Activated naive CD8-positive, alpha-beta T cell (primary cell): ENCODE measurements around the gene AMZ2.
"Not testable (repeated sequence)": the region's sequence is repeated elsewhere in the genome, so short reads cannot be mapped to it uniquely, and the experiment has no call there.

Experiments
- H3K27ac Mint-ChIP-seq: one replicate; pipeline ENCODE4 v1.8.0; 2021; ENCODE audit warnings: mixed read lengths
- H3K27me3 Mint-ChIP-seq: one replicate; pipeline ENCODE4 v1.8.0; 2021; ENCODE audit warnings: mixed read lengths
- H3K36me3 Mint-ChIP-seq: one replicate; pipeline ENCODE4 v1.8.0; 2021; ENCODE audit warnings: mixed read lengths
- H3K4me1 Mint-ChIP-seq: one replicate; pipeline ENCODE4 v1.8.0; 2021; ENCODE audit warnings: low read depth, mixed read lengths
- H3K4me3 Mint-ChIP-seq: one replicate; pipeline ENCODE4 v1.8.0; 2021; ENCODE audit warnings: mild to moderate bottlenecking, mixed read lengths
- H3K9me3 Mint-ChIP-seq: one replicate; pipeline ENCODE4 v1.8.0; 2021; ENCODE audit warnings: low read depth, mixed read lengths

Gene AMZ2

DNA sequence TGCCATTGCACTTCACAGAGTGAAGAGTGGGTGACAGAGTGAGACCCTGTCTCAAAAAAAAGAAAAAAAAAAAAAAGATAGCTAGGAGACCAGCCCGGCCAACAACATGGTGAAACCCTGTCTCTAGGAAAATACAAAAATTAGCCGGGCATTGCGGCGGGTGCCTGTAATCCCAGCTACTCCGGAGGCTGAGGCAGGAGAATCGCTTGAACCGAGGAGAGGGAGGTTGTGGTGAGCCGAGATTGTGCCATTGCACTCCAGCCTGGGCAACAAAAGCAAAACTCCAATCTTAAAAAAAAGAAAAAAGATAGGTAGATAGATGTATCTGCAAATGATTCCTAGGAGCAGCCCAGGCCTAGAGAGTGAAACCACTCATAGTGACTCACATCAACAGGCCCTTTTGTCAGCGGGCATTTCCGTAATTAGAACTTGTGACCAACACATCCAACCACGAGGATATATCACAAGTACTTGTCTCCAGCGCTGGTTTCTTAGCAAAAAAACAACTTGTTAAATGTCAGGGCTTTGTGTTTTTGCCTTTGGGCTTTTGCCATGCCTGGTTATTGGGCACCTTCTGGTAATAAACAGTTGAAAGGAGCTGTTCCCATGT is 13.0 kb upstream of the AMZ2 start:
- not testable (repeated sequence) for H3K4me3 Mint-ChIP-seq, H3K36me3 Mint-ChIP-seq, H3K9me3 Mint-ChIP-seq, H3K27me3 Mint-ChIP-seq
- H3K4me1 Mint-ChIP-seq, result peaks cover 37% of the 10 kb centered on the region
- peak overlapping the region; percentile 70 for H3K27ac Mint-ChIP-seq

DNA sequence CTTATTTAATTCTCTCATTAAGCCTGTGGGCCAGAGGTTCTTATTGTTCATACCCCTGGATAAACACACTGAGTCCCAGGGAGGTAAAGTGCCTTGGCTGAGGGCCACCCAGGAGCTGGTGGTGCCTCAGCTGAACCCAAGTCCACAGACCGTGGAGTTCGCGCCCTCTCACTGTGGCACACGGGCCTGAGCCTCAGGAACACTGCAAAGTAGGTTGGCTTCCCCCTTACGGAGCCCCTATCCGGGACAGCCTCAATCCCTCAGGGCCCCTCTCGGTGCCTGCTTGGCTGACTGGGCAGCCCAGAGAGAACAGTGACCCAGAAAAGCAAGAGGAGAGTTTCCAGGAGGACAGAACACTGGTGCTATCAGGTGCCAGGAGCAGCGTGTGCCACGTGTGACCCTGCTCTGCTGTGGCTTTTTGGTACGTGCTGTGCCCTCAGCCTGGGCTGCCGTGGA is 12.5 kb upstream of the AMZ2 start:
- not testable (repeated sequence) for H3K36me3 Mint-ChIP-seq, H3K27me3 Mint-ChIP-seq, H3K9me3 Mint-ChIP-seq, H3K4me3 Mint-ChIP-seq
- Mint-ChIP-seq H3K4me1 (peaks cover 42% of the 10 kb centered on the region), H3K27ac (peak overlapping the region; percentile 70)

DNA sequence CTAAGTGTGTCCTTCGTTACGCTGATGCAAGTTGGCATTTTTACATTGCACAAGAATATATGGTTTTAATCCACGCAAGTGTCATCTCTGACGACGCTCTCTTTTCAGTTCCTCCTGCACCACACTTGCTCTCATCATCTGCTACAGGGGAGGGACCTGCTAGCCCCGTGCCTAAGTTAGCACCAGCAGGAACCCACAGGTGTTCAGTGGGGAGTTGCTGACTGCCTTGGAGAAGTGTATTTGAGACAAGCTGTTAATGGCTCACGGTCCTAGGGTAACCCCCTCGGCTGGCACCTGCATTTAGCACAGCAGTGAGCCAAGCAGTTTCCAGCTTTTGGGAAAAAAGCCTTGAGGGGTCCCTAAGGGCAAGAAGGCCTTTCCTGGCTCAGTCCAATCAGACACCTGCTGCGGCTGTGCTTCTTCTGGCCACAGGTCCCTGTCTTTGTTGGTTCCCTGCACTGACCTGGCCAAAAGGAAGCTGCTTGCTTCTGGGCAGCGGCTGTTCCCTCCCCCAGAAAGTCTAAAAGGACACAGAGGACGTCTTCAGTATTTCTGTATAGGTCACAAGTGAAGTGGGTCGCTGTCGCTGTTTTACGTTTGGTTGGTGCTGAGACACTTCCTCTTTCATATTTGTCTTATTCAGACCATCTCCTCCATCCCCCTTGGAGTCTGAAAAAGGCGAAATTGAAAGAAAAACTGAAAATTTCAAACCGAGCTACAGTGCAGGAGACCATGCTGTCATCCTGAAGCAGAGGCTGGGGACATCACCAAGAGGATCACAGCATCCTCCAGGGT is 10.3 kb upstream of the AMZ2 start:
- not testable (repeated sequence) for H3K9me3 Mint-ChIP-seq, H3K27me3 Mint-ChIP-seq, H3K36me3 Mint-ChIP-seq
- Mint-ChIP-seq H3K4me3 (peak overlapping the region; percentile 82), H3K4me1 (peaks cover 48% of the 10 kb centered on the region), H3K27ac (peak overlapping the region; percentile 93)

DNA sequence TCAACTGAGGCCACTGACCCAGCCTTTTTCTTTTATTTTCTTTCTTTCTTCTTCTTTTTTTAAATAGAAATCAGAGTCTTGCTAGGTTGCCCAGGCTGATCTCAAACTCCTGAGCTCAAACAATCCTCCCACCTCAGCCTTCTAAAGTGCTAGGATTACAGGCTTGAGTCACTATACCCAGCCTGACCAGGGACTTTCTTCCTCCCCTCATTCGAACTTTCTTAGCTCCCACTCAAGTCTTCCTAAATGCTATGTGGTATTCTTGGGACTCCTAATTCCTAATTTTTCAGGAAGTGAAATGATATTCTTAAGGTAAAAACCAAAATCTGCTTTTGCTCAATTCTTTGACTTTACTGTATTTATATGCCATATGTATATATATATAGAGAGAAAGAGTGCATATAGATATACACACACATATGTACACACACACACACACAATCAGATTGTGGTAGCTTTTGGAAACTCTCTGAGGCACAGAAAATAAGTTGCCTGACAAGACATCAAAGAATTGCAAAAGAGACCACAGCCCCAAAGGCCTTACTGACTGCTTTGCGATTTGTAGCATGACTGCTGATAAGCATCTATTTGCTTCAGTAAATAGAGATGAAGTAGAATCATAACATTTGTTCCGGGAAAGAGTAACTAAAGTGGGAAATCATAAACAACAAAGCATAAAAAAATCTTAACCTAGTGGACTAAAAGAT is 9.5 kb upstream of the AMZ2 start:
- Mint-ChIP-seq H3K9me3 (no peaks in the 10 kb centered on the region), H3K27ac (peak overlapping the region; percentile 93), H3K4me3 (peak overlapping the region; percentile 82), H3K27me3 (no peaks in the 10 kb centered on the region), H3K4me1 (peaks cover 48% of the 10 kb centered on the region), H3K36me3 (no peaks in the 10 kb centered on the region)

DNA sequence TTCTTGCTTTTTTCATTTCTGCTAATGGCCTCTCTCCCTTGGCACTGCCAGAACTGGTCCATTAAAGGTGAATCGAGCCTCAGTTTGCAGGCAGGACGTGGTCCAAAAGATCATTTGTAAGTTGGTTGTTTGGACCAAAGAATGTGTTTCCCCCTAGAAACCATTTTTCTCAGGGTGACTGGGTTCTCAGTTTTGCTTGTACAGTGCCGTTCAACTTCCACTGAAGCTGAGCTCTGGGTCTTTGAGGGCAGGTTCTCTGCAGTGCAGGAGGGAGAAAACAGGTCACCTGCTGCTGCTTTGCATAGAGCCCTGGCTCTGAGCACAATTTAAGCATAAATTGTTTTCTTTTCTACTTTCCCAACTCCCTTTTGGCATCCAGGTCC is 9.0 kb upstream of the AMZ2 start:
- Mint-ChIP-seq H3K9me3 (no peaks in the 10 kb centered on the region), H3K27ac (peak overlapping the region; percentile 93), H3K27me3 (no peaks in the 10 kb centered on the region), H3K4me1 (peaks cover 48% of the 10 kb centered on the region), H3K4me3 (peak overlapping the region; percentile 82), H3K36me3 (no peaks in the 10 kb centered on the region)

DNA sequence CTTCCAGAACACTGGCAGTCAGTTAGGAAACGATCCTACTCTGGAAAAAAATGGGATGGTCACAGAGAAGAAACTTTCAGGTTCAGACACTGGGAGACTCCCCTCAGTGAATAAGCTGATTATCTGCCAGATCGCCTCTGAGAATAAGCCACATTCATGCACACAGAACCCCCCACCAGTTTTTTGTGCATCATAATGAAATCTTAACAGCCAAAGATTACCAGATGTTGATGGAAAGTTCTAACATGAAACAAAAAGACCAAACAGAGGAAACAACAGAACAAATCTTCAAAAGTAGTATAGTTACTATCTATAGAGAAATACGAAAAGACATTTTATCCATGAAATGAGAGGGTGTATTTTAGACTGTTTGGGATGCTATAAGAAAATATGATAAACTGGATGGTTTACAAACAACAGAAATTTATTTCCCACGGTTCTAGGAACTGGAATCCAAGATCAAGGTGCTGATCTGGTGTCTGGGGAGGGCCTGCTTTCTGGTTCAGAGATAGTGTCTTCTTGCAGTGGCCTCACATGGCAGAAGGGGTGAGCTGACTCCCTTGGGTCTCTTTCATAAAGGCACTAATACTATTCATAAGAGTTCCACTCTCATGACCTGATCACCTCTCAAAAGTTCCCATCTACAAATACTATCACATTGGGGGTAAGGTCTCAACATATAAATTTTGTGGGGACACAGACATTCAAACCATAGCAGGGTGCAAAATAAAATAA is 8.0 kb upstream of the AMZ2 start:
- Mint-ChIP-seq H3K27ac (peak overlapping the region; percentile 93), H3K4me1 (peaks cover 47% of the 10 kb centered on the region), H3K36me3 (no peaks in the 10 kb centered on the region), H3K27me3 (no peaks in the 10 kb centered on the region), H3K4me3 (peak overlapping the region; percentile 82), H3K9me3 (no peaks in the 10 kb centered on the region)

DNA sequence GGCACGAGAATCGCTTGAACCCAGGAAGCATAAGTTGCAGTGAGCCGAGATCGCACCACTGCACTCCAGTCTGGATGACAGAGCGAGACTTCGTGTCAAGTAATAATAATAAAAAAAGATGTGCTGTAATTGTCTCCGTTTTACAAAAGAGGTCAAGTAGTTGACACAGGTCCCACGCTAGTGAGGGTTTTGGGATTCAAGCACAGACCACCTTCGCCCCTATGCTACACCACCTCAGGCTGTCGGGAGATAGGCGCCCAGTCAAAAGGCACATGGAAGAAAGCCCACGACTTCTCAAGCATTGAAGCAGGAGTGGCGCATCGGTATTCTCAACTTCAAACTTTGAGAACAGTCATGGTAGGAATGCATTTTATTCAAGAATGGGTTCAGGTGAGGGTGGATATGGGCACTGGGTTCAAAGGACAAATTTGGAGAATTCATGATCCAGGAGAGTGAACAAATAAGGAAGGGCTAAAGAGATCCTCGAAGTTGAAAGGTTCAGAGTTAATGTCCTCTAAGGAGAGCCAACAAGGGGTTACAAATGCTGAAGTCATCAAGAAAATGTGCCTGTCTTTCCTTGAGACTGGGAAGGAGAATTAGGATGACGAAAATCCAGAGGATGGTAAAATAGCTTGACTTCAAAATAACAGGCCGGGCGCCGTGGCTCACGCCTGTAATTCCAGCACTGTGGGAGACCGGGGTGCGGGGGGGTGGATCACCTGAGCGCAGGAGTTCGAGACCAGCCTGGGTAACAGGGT is 1.4 kb upstream of the AMZ2 start:
- H3K27ac Mint-ChIP-seq, result peak overlapping the region; percentile 95
- peaks cover 37% of the 10 kb centered on the region for H3K4me1 Mint-ChIP-seq
- no peaks in the 10 kb centered on the region for H3K27me3 Mint-ChIP-seq
- H3K36me3 Mint-ChIP-seq, result no peaks in the 10 kb centered on the region
- no peaks in the 10 kb centered on the region for H3K9me3 Mint-ChIP-seq
- peak overlapping the region; percentile 97 for H3K4me3 Mint-ChIP-seq

DNA sequence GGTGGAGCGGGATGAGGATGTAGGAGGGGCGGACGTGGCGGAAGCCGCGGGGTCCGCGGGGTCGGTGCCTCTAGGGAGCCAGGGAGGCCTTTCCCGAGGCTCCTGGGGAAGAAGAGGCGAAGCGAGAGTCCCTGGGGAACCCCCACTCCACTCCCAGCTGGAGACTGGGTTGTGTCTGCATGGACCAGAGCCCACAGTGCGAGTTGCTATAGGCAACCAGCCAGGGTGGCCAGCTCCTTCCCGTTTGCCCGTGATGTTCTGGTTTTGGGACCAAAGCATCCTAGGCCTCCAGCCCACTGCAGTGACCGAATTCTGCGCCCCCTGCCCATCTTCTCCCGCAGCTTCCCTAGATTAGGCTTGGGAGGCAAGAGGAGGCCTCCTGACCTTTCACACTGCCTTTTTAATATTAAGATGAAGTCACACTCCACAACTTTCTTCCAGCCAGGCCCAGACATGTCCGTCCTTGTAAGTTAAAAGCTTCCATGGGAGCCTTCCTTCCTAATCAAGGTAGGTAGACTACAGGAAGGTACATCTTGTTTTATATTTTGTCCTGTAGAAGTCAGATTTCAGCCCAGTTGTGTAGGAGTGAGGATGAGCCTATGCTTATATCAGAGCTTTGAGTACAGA is 469 bp downstream of the AMZ2 start:
- Mint-ChIP-seq H3K27me3 (no peaks in the 10 kb centered on the region), H3K9me3 (no peaks in the 10 kb centered on the region), H3K36me3 (peaks cover 4% of the 10 kb centered on the region)

DNA sequence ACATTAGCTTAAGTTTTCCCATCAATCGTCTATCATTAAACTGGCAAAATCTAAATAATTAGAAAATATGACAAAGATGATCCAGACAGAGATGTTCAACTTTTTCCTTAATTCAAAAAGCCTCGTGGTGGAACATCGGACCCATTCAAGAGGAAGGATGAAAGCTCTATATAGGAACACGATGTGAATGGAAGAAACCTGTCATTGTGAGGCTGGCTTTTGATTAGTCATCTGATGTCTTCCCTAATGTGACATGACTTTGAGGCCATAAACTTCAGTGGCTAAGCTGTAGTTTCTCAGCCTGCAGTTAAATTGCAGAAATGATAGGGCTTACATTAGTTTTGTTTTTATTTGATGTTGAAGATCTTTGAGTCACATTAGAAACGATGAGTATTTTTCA is 1.0 kb downstream of the AMZ2 start:
- H3K27me3 Mint-ChIP-seq, result no peaks in the 10 kb centered on the region
- H3K4me3 Mint-ChIP-seq, result peak overlapping the region; percentile 97
- H3K36me3 Mint-ChIP-seq, result peaks cover 4% of the 10 kb centered on the region
- H3K4me1 Mint-ChIP-seq, result peaks cover 56% of the 10 kb centered on the region
- H3K9me3 Mint-ChIP-seq, result no peaks in the 10 kb centered on the region
- H3K27ac Mint-ChIP-seq, result peak overlapping the region; percentile 95

More for the DNA sequence above, 469 bp downstream of the AMZ2 start:
- Mint-ChIP-seq H3K4me3 (peak overlapping the region; percentile 97), H3K27ac (peak overlapping the region; percentile 95), H3K4me1 (peaks cover 50% of the 10 kb centered on the region)

DNA sequence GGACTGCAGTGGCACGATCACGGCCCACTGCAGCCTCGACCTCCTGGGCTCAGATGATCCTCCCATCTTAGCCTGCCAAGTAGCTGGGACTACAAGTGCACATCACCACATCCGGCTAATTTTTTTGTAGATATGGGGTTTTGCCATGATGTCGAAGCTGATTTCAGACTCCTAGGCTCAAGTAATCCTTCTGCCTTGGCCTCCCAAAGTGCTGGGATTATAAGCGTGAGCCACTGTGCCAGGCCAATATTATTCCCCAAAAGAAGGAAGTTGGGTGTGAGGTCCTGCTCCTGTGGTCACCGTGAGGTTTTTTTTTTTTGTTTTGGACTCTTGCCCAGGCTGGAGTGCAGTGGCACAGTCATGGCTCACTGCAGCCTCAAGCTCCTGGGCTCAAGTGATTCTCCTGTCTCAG is 1.5 kb downstream of the AMZ2 start:
- Mint-ChIP-seq H3K9me3 (no peaks in the 10 kb centered on the region), H3K36me3 (peaks cover 8% of the 10 kb centered on the region), H3K27me3 (no peaks in the 10 kb centered on the region), H3K4me1 (peaks cover 60% of the 10 kb centered on the region), H3K4me3 (peak overlapping the region; percentile 97), H3K27ac (peak overlapping the region; percentile 95)

DNA sequence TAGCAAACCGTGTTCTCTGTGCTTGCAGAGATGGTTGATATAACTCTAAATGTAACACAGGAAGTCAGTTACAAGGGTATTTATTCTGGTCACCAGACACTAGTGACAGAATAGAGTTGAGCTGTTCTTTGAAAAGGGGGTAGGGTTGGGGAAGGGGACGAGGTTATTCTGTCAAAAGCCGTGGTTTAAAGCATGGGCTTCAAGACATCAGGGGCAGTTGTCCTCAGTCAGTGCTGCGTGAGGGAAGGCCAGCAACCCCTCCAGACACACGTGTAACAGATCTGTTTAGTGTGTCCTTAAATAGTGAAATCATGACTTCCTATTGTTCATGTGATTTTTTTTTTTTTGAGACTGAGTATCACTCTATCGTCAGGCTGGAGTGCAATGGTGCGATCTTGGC is 5.6 kb downstream of the AMZ2 start:
- H3K27me3 Mint-ChIP-seq, H3K9me3 Mint-ChIP-seq: not testable (repeated sequence)
- peak overlapping the region; percentile 57 for H3K4me3 Mint-ChIP-seq
- H3K36me3 Mint-ChIP-seq, result peaks cover 24% of the 10 kb centered on the region
- H3K27ac Mint-ChIP-seq, result peak overlapping the region; percentile 92
- peaks cover 90% of the 10 kb centered on the region for H3K4me1 Mint-ChIP-seq

DNA sequence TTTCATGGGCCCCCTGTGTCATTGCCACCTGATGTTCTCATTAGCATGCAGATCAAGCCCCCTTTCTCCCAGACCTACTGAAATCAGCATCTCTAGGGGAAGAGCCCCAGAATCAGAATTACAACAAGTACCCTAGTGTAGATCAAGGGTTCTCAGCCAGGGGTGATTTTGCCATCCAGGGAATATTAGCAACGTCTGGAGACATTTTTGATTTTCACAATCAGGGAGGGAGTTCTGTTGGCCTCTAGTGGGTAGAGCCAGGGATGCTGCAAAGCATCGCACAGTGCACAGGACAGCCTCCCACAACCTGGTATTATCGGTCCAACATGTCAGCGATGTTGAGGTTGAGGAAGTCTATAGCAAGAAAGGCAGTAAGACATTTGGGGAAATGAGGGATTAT is 7.3 kb downstream of the AMZ2 start:
- Mint-ChIP-seq H3K27me3 (no peaks in the 10 kb centered on the region), H3K4me1 (peaks cover 89% of the 10 kb centered on the region), H3K36me3 (peaks cover 24% of the 10 kb centered on the region), H3K27ac (peak overlapping the region; percentile 92), H3K4me3 (no peak overlapping the region), H3K9me3 (no peaks in the 10 kb centered on the region)

DNA sequence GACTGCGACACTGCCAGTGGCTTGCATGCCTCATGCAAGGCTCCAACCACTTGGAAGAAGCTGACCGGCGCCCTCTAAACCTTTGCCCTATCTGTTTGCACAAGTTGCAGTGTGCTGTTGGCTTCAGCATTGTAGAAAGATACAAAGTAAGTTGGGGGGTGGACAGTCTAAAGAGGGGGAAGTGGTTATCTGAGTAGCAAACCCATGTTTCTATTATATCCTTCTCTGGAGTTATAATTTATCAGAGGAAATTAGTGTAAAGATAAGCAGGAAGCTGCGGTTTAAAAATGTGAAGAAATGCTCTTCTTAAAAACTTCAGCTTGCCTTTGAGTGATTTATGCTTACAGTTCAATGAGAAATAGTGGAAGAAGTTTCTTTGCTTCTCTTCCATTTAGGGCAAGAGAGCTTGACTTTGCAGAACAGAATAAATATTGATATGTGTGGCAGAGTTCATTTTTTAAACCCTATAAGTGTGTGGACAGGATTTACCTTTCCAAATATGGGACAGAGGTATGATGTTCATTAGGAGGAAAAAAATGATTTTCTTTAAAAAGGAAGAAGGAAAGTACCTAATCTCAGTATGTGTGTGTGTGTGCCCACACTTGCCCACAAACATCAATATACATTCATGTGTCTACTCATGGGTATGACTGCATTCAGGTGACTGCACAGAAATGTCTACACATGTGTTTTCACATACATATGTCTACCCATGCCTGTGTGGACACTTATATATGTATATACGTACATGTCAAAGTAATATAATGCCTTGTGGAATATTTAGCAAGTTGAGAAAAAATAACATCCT is 8.1 kb downstream of the AMZ2 start:
- peaks cover 87% of the 10 kb centered on the region for H3K4me1 Mint-ChIP-seq
- H3K27me3 Mint-ChIP-seq, result no peaks in the 10 kb centered on the region
- H3K27ac Mint-ChIP-seq, result peak overlapping the region; percentile 92
- H3K9me3 Mint-ChIP-seq, result no peaks in the 10 kb centered on the region
- peaks cover 24% of the 10 kb centered on the region for H3K36me3 Mint-ChIP-seq
- H3K4me3 Mint-ChIP-seq, result peak overlapping the region; percentile 50
